ENCODE measurements around the gene FBXO38.

Gene FBXO38

GRCh38 chr5:148438933-148439332 is 55.2 kb downstream of the FBXO38 start:
- Histone ChIP-seq H3K27ac (ENCODE audit: low read depth, low read length) (no peak overlapping the region), H2BK120ac (ENCODE audit: insufficient read depth, low read length, poor library complexity) (no peak overlapping the region), H3K4ac (ENCODE audit: low read depth, low read length) (no peak overlapping the region), H2BK5ac (ENCODE audit: low read depth, low read length, poor library complexity) (no peak overlapping the region), H3K9ac (ENCODE audit: low read length) (no peak overlapping the region), H3K79me2 (ENCODE audit: control insufficient read depth, insufficient read depth, low read length, poor library complexity) (no peaks in the 10 kb centered on the region), H2AK5ac (ENCODE audit: low read length) (no peak overlapping the region), H2BK12ac (ENCODE audit: low read length) (no peak overlapping the region), H3K4me1 (ENCODE audit: control insufficient read depth in 1 of 2, insufficient read depth in 2 of 2, low read length in 2 of 2) (no peaks in the 10 kb centered on the region), H3K79me1 (ENCODE audit: low read length) (no peaks in the 10 kb centered on the region), H3K4me3 (ENCODE audit: low read depth, low read length) (no peak overlapping the region), H4K8ac (ENCODE audit: low read depth, low read length) (no peak overlapping the region), H3K9me3 (ENCODE audit: insufficient read depth, low read depth, low read length) (no peaks in the 10 kb centered on the region), H3K14ac (ENCODE audit: low read length) (no peak overlapping the region), H3K18ac (ENCODE audit: low read length) (no peak overlapping the region), H3K36me3 (ENCODE audit: control insufficient read depth in 1 of 2, insufficient read depth in 2 of 2, low read length in 2 of 2) (peaks cover 10 to 14% of the 10 kb centered on the region in 2 experiments), H3K4me2 (ENCODE audit: low read length) (no peak overlapping the region), H3K27me3 (ENCODE audit: insufficient read depth, low read length) (no peaks in the 10 kb centered on the region), H2AFZ (ENCODE audit: insufficient read depth, low read length, poor library complexity) (no peak overlapping the region), H4K91ac (ENCODE audit: low read depth, low read length) (no peak overlapping the region), H4K12ac (ENCODE audit: low read depth, low read length) (no peak overlapping the region), H3K23ac (ENCODE audit: low read length) (no peak overlapping the region)
- WGBS (ENCODE audit: extremely low coverage, insufficient coverage, insufficient read length), result no CpG with 5 or more reads among the region's 2 CpGs
- no peak for DNase-seq

GRCh38 chr5:148443241-148443640 is 59.5 kb downstream of the FBXO38 start:
- Histone ChIP-seq H3K9me3 (ENCODE audit: insufficient read depth, low read depth, low read length) (no peaks in the 10 kb centered on the region), H3K4ac (ENCODE audit: low read depth, low read length) (no peak overlapping the region), H4K12ac (ENCODE audit: low read depth, low read length) (no peak overlapping the region), H3K4me1 (ENCODE audit: control insufficient read depth in 1 of 2, insufficient read depth in 2 of 2, low read length in 2 of 2) (no peaks in the 10 kb centered on the region), H3K14ac (ENCODE audit: low read length) (no peak overlapping the region), H3K79me1 (ENCODE audit: low read length) (no peaks in the 10 kb centered on the region), H4K91ac (ENCODE audit: low read depth, low read length) (no peak overlapping the region), H2AFZ (ENCODE audit: insufficient read depth, low read length, poor library complexity) (no peak overlapping the region), H3K9ac (ENCODE audit: low read length) (no peak overlapping the region), H3K79me2 (ENCODE audit: control insufficient read depth, insufficient read depth, low read length, poor library complexity) (no peaks in the 10 kb centered on the region), H3K4me3 (ENCODE audit: low read depth, low read length) (no peak overlapping the region), H2BK120ac (ENCODE audit: insufficient read depth, low read length, poor library complexity) (no peak overlapping the region), H3K18ac (ENCODE audit: low read length) (no peak overlapping the region), H2BK5ac (ENCODE audit: low read depth, low read length, poor library complexity) (no peak overlapping the region), H3K4me2 (ENCODE audit: low read length) (no peak overlapping the region), H2AK5ac (ENCODE audit: low read length) (no peak overlapping the region), H4K8ac (ENCODE audit: low read depth, low read length) (no peak overlapping the region), H3K27ac (ENCODE audit: low read depth, low read length) (no peak overlapping the region), H3K23ac (ENCODE audit: low read length) (no peak overlapping the region), H2BK12ac (ENCODE audit: low read length) (no peak overlapping the region), H3K36me3 (ENCODE audit: control insufficient read depth in 1 of 2, insufficient read depth in 2 of 2, low read length in 2 of 2) (peaks cover 4 to 12% of the 10 kb centered on the region in 2 experiments), H3K27me3 (ENCODE audit: insufficient read depth, low read length) (no peaks in the 10 kb centered on the region)
- no CpG with 5 or more reads among the region's 1 CpG for WGBS (ENCODE audit: extremely low coverage, insufficient coverage, insufficient read length)
- no peak for DNase-seq

GRCh38 chr5:148443998-148444397 is 60.2 kb downstream of the FBXO38 start:
- Histone ChIP-seq H3K79me1 (ENCODE audit: low read length) (no peaks in the 10 kb centered on the region), H3K79me2 (ENCODE audit: control insufficient read depth, insufficient read depth, low read length, poor library complexity) (no peaks in the 10 kb centered on the region)
- no CpG with 5 or more reads among the region's 5 CpGs for WGBS (ENCODE audit: extremely low coverage, insufficient coverage, insufficient read length)

GRCh38 chr5:148445578-148445977 is 61.8 kb downstream of the FBXO38 start:
- Histone ChIP-seq H3K4me3 (ENCODE audit: low read depth, low read length) (no peak overlapping the region), H2BK120ac (ENCODE audit: insufficient read depth, low read length, poor library complexity) (no peak overlapping the region), H3K14ac (ENCODE audit: low read length) (no peak overlapping the region), H3K27ac (ENCODE audit: low read depth, low read length) (no peak overlapping the region), H2BK5ac (ENCODE audit: low read depth, low read length, poor library complexity) (no peak overlapping the region), H3K23ac (ENCODE audit: low read length) (no peak overlapping the region), H3K4ac (ENCODE audit: low read depth, low read length) (no peak overlapping the region), H3K79me1 (ENCODE audit: low read length) (no peaks in the 10 kb centered on the region), H3K9me3 (ENCODE audit: insufficient read depth, low read depth, low read length) (no peaks in the 10 kb centered on the region), H2AFZ (ENCODE audit: insufficient read depth, low read length, poor library complexity) (no peak overlapping the region), H3K4me1 (ENCODE audit: control insufficient read depth in 1 of 2, insufficient read depth in 2 of 2, low read length in 2 of 2) (no peaks in the 10 kb centered on the region), H3K4me2 (ENCODE audit: low read length) (no peak overlapping the region), H2AK5ac (ENCODE audit: low read length) (no peak overlapping the region), H4K8ac (ENCODE audit: low read depth, low read length) (no peak overlapping the region), H3K9ac (ENCODE audit: low read length) (no peak overlapping the region), H3K18ac (ENCODE audit: low read length) (no peak overlapping the region), H3K27me3 (ENCODE audit: insufficient read depth, low read length) (peaks cover 2% of the 10 kb centered on the region), H4K12ac (ENCODE audit: low read depth, low read length) (no peak overlapping the region), H3K79me2 (ENCODE audit: control insufficient read depth, insufficient read depth, low read length, poor library complexity) (no peaks in the 10 kb centered on the region), H3K36me3 (ENCODE audit: control insufficient read depth in 1 of 2, insufficient read depth in 2 of 2, low read length in 2 of 2) (peaks cover 2 to 8% of the 10 kb centered on the region in 2 experiments), H4K91ac (ENCODE audit: low read depth, low read length) (no peak overlapping the region), H2BK12ac (ENCODE audit: low read length) (no peak overlapping the region)
- DNase-seq, result no peak
- no CpG with 5 or more reads among the region's 3 CpGs for WGBS (ENCODE audit: extremely low coverage, insufficient coverage, insufficient read length)

More at GRCh38 chr5:148443998-148444397, 60.2 kb downstream of the FBXO38 start:
- Histone ChIP-seq H2AFZ (ENCODE audit: insufficient read depth, low read length, poor library complexity) (no peak overlapping the region), H2BK5ac (ENCODE audit: low read depth, low read length, poor library complexity) (no peak overlapping the region), H3K18ac (ENCODE audit: low read length) (no peak overlapping the region), H3K36me3 (ENCODE audit: control insufficient read depth in 1 of 2, insufficient read depth in 2 of 2, low read length in 2 of 2) (peaks cover 4 to 12% of the 10 kb centered on the region in 2 experiments), H2AK5ac (ENCODE audit: low read length) (no peak overlapping the region), H3K4me3 (ENCODE audit: low read depth, low read length) (no peak overlapping the region), H3K4me1 (ENCODE audit: control insufficient read depth in 1 of 2, insufficient read depth in 2 of 2, low read length in 2 of 2) (no peaks in the 10 kb centered on the region), H4K8ac (ENCODE audit: low read depth, low read length) (no peak overlapping the region), H4K12ac (ENCODE audit: low read depth, low read length) (no peak overlapping the region), H3K27ac (ENCODE audit: low read depth, low read length) (no peak overlapping the region), H3K9ac (ENCODE audit: low read length) (no peak overlapping the region), H3K14ac (ENCODE audit: low read length) (no peak overlapping the region), H2BK12ac (ENCODE audit: low read length) (no peak overlapping the region), H4K91ac (ENCODE audit: low read depth, low read length) (no peak overlapping the region), H2BK120ac (ENCODE audit: insufficient read depth, low read length, poor library complexity) (no peak overlapping the region), H3K27me3 (ENCODE audit: insufficient read depth, low read length) (no peaks in the 10 kb centered on the region), H3K9me3 (ENCODE audit: insufficient read depth, low read depth, low read length) (no peaks in the 10 kb centered on the region), H3K4me2 (ENCODE audit: low read length) (no peak overlapping the region), H3K23ac (ENCODE audit: low read length) (no peak overlapping the region), H3K4ac (ENCODE audit: low read depth, low read length) (no peak overlapping the region)
- DNase-seq, result peak; percentile 48 to 93

Data from trophoblast cell (in vitro differentiated cells and primary cell).